K562 treated with DMSO at 1 percent for 12 hours (cell line): ENCODE results near the gene RBM14. TPM values are rescaled to one million over a fixed set of nuclear protein-coding genes. Genes with fewer than 3 reads are reported as not detected.

ENCODE experiments used
- total RNA-seq: library from RNA; unstranded; fragments of 300-600 nt; gene quantifications from 2 replicates; pipeline ENCODE4 v1.2.3, GENCODE V29; 2022; ENCODE audit not compliant: insufficient read depth

Gene RBM14, protein sequence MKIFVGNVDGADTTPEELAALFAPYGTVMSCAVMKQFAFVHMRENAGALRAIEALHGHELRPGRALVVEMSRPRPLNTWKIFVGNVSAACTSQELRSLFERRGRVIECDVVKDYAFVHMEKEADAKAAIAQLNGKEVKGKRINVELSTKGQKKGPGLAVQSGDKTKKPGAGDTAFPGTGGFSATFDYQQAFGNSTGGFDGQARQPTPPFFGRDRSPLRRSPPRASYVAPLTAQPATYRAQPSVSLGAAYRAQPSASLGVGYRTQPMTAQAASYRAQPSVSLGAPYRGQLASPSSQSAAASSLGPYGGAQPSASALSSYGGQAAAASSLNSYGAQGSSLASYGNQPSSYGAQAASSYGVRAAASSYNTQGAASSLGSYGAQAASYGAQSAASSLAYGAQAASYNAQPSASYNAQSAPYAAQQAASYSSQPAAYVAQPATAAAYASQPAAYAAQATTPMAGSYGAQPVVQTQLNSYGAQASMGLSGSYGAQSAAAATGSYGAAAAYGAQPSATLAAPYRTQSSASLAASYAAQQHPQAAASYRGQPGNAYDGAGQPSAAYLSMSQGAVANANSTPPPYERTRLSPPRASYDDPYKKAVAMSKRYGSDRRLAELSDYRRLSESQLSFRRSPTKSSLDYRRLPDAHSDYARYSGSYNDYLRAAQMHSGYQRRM
- total RNA-seq, result 51.4 and 80.4 TPM in 2 replicates

GRCh38 chr11:66616379-66617154, at the start of gene RBM14:
TSS of gene RBM14 (plus strand) at chr11:66616630. CDS start at chr11:66616721, 91 bp downstream.

GRCh38 chr11:66568124-66568916, 48.1 kb upstream of the RBM14 start, which contains the start of gene CTSF:
TSS of gene CTSF (minus strand) at chr11:66568606. CDS start at chr11:66568486, 120 bp downstream.

DNA sequence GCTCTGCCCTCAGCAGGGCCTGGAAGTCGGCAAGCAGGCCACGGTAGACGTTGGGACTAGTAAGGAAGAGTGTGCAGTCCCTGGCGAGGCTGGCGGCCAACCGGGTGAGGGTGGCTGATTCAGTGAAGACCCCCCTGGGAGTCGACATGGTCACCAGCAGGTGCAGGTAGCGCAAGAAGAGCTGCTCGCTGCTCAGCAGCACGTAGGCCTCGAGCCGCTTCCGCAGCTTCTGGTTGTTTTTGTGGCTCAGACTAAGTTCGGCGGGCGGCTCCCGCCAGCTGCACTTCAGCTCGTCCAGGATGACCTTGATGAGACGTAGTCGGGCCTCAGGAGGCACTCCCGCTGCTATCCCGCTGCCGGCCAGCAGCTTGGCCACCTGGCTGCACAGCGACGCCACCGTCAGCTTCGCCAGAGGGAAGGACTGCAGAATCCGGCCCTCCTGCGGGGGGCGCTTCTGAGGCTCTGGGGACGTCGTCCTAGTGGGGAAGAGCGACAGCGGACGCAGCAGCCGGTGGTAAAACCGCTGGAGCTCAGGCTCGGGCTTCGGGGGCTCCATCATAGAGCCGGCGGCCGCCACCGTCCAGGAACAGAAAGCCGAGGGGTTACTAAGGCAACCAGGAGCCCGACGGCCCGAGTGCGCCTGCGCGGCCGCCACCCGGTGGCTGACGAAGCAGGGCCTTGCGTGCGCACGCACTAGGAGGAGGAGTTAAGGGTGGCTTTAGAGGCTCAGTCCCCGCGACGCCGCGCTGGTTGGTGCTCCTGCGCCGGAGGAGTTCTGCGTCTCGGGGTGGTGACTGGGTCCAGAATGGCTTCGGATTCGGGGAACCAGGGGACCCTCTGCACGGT, 23.8 kb upstream of the RBM14 start, which contains the start of the genes CCDC87 and CCS:
TSS of gene CCDC87 (minus strand) at position 607 of the 846 bp plus-strand sequence. CDS start at position 559, 48 bp downstream.
TSS of gene CCS (plus strand) at position 729 of the 846 bp plus-strand sequence. CDS start at position 806, 77 bp downstream.

GRCh38 chr11:66638177-66639065, 22.0 kb downstream of the RBM14 start, which contains the start of gene RBM4:
TSS of gene RBM4 (plus strand) at chr11:66638703. CDS start at chr11:66639712, 1,009 bp downstream.

Other genes starting within 250 kb of the RBM14 start
- gene SLC29A2, start 244.9 kb upstream of the RBM14 start, total RNA-seq, result 7.5 and 12.2 TPM in 2 replicates
- gene NPAS4, start 195.6 kb upstream of the RBM14 start, total RNA-seq, result not detected in 2 replicates
- gene MRPL11, start 177.8 kb upstream of the RBM14 start, total RNA-seq, result 44.5 and 73.2 TPM in 2 replicates
- gene PELI3, start 149.7 kb upstream of the RBM14 start, total RNA-seq, result 4.0 and 7.5 TPM in 2 replicates
- 41.1 and 42.9 TPM in 2 replicates for gene DPP3, start 136.2 kb upstream of the RBM14 start, total RNA-seq
- gene BBS1, start 106.0 kb upstream of the RBM14 start, total RNA-seq, result 8.5 and 13.5 TPM in 2 replicates
- 6.9 and 8.6 TPM in 2 replicates for gene ZDHHC24, start 70.6 kb upstream of the RBM14 start, total RNA-seq
- not detected in 2 replicates for gene ACTN3, start 69.7 kb upstream of the RBM14 start, total RNA-seq
- gene CTSF, start 48.0 kb upstream of the RBM14 start, total RNA-seq, result 20.3 and 24.5 TPM in 2 replicates
- not detected in 2 replicates for gene CCDC87, start 23.6 kb upstream of the RBM14 start, total RNA-seq
- 40.3 and 40.4 TPM in 2 replicates for gene CCS, start 23.4 kb upstream of the RBM14 start, total RNA-seq
- 110 and 113 TPM in 2 replicates for gene RBM4, start 22.1 kb downstream of the RBM14 start, total RNA-seq
- gene RBM4B, start 61.3 kb downstream of the RBM14 start, total RNA-seq, result 14.5 and 27.8 TPM in 2 replicates
- 6.3 and 15.2 TPM in 2 replicates for gene SPTBN2, start 112.6 kb downstream of the RBM14 start, total RNA-seq
- gene RCE1, start 226.8 kb downstream of the RBM14 start, total RNA-seq, result 46.6 and 47.2 TPM in 2 replicates
- 20.2 and 21.7 TPM in 2 replicates for gene LRFN4, start 240.4 kb downstream of the RBM14 start, total RNA-seq